ENCODE data around the gene GGT1. TPM values are rescaled to one million over a fixed set of nuclear protein-coding genes. Genes with fewer than 3 reads are reported as not detected.

The GGT1 gene
- total RNA-seq, 1 donor from 2014 or later: 7.7 TPM

- H3K36me3 Mint-ChIP-seq: peaks cover 2% of the 10 kb centered on the region
- peaks cover 4% of the 10 kb centered on the region for H3K4me1 Mint-ChIP-seq
- no peak overlapping the region for H3K27ac Mint-ChIP-seq
- no peaks in the 10 kb centered on the region for H3K9me3 ChIP-seq (ENCODE audit: low read depth)
- TF ChIP-seq EZH2 (IDR thresholded peaks at IDR 0.05): no peak
- no peak for TF ChIP-seq EZH2phosphoT487 (IDR thresholded peaks at IDR 0.05)
- no peak for TF ChIP-seq CTCF (IDR thresholded peaks at IDR 0.05)
- no peak overlapping the region for H3K27ac ChIP-seq
- no peaks in the 10 kb centered on the region for H3K4me1 ChIP-seq
- no peak overlapping the region for H3K4me2 ChIP-seq
- no peak overlapping the region for H3K4me3 Mint-ChIP-seq
- H2AFZ ChIP-seq (replicated peaks): no peak overlapping the region
- peaks cover 2% of the 10 kb centered on the region for H3K27me3 Mint-ChIP-seq (ENCODE audit: insufficient read depth, low read depth)
- no peaks in the 10 kb centered on the region for H3K36me3 ChIP-seq
- no peak for DNase-seq (ENCODE audit: low spot score)
- no peaks in the 10 kb centered on the region for H3K9me3 Mint-ChIP-seq
- no peaks in the 10 kb centered on the region for H3K79me2 ChIP-seq (ENCODE audit: low read depth)
- H3K27me3 ChIP-seq: no peaks in the 10 kb centered on the region
- H3K9ac ChIP-seq: peak overlapping the region; percentile 22
- no peaks in the 10 kb centered on the region for H4K20me1 ChIP-seq (ENCODE audit: low read depth)
- H3K4me3 ChIP-seq: no peak overlapping the region
- H3F3A ChIP-seq (ENCODE audit: low read depth): peaks cover 3% of the 10 kb centered on the region
Measured at GRCh38 chr22:24588757-24589481, 14.1 kb upstream of the GGT1 start.

- H2AFZ ChIP-seq (replicated peaks): no peak overlapping the region
- H3K36me3 Mint-ChIP-seq: peaks cover 2% of the 10 kb centered on the region
- TF ChIP-seq CTCF (IDR thresholded peaks at IDR 0.05): no peak
- no peak for TF ChIP-seq EZH2 (IDR thresholded peaks at IDR 0.05)
- no peak for TF ChIP-seq EZH2phosphoT487 (IDR thresholded peaks at IDR 0.05)
- H3K9me3 ChIP-seq (ENCODE audit: low read depth): no peaks in the 10 kb centered on the region
- H3F3A ChIP-seq (ENCODE audit: low read depth): peaks cover 4% of the 10 kb centered on the region
- H3K4me1 ChIP-seq: peaks cover under 1% of the 10 kb centered on the region
- peaks cover 2% of the 10 kb centered on the region for H3K27me3 Mint-ChIP-seq (ENCODE audit: insufficient read depth, low read depth)
- H3K27me3 ChIP-seq: no peaks in the 10 kb centered on the region
- no peak for DNase-seq (ENCODE audit: low spot score)
- no peaks in the 10 kb centered on the region for H3K79me2 ChIP-seq (ENCODE audit: low read depth)
- no peak overlapping the region for H3K4me3 ChIP-seq
- H3K4me2 ChIP-seq: no peak overlapping the region
- peaks cover 8% of the 10 kb centered on the region for H3K4me1 Mint-ChIP-seq
- no peak overlapping the region for H3K9ac ChIP-seq
- no peaks in the 10 kb centered on the region for H3K9me3 Mint-ChIP-seq
- H3K27ac ChIP-seq: no peak overlapping the region
- H3K36me3 ChIP-seq: no peaks in the 10 kb centered on the region
- no peak overlapping the region for H3K4me3 Mint-ChIP-seq
- no peaks in the 10 kb centered on the region for H4K20me1 ChIP-seq (ENCODE audit: low read depth)
- no peak overlapping the region for H3K27ac Mint-ChIP-seq
Measured at GRCh38 chr22:24589518-24590030, 13.4 kb upstream of the GGT1 start.

- Histone ChIP-seq H3K79me2 (ENCODE audit: low read depth) (no peaks in the 10 kb centered on the region), H3K4me3 (no peak overlapping the region), H3K27ac (no peak overlapping the region), H2AFZ (replicated peaks) (no peak overlapping the region), H3K36me3 (no peaks in the 10 kb centered on the region), H3K27me3 (no peaks in the 10 kb centered on the region), H3K4me1 (peaks cover 8% of the 10 kb centered on the region), H4K20me1 (ENCODE audit: low read depth) (no peaks in the 10 kb centered on the region), H3K4me2 (no peak overlapping the region), H3F3A (ENCODE audit: low read depth) (peaks cover 4% of the 10 kb centered on the region), H3K9me3 (ENCODE audit: low read depth) (no peaks in the 10 kb centered on the region), H3K9ac (no peak overlapping the region)
- Mint-ChIP-seq H3K27ac (no peak overlapping the region), H3K36me3 (peaks cover 2% of the 10 kb centered on the region), H3K4me3 (no peak overlapping the region), H3K4me1 (peaks cover 12% of the 10 kb centered on the region), H3K9me3 (no peaks in the 10 kb centered on the region), H3K27me3 (ENCODE audit: insufficient read depth, low read depth) (peaks cover 2% of the 10 kb centered on the region)
- TF ChIP-seq EZH2 (IDR thresholded peaks at IDR 0.05) (no peak), EZH2phosphoT487 (IDR thresholded peaks at IDR 0.05) (no peak), CTCF (IDR thresholded peaks at IDR 0.05) (no peak)
- no peak for DNase-seq (ENCODE audit: low spot score)
Measured at GRCh38 chr22:24590596-24591173, 12.3 kb upstream of the GGT1 start.
